DND-41 (cell line): ENCODE data around the gene IRF3.

Source experiments
- CTCF ChIP-seq: IDR thresholded peaks from 2 replicates; pipeline ENCODE4 v1.5.1; 2012; ENCODE audit warnings: borderline replicate concordance, low read length, moderate library complexity, mild to moderate bottlenecking; ENCODE audit not compliant: poor library complexity, severe bottlenecking; ENCODE audit errors: extremely low read depth
- EZH2 ChIP-seq: IDR thresholded peaks from 3 replicates; pipeline ENCODE4 v1.6.1; 2012; ENCODE audit warnings: borderline replicate concordance, low read depth, mild to moderate bottlenecking, moderate library complexity, low read length, inconsistent platforms; ENCODE audit not compliant: severe bottlenecking

GRCh38 chr19:49658139-49658517 is 7.5 kb downstream of the IRF3 start:
- TF ChIP-seq CTCF, result no peak
- TF ChIP-seq EZH2, result no peak
